GM10266 (cell line): Measurements from ENCODE around the gene ATM.
A peak's percentile ranks its signal among the peaks of the same experiment; 100 is the strongest.
"Not testable (repeated sequence)": the region's sequence is repeated elsewhere in the genome, so short reads cannot be mapped to it uniquely, and the experiment has no call there.

ENCODE experiments used
- DNase-seq: peaks from one replicate; pipeline ENCODE4 v3.0.0; 2012; ENCODE audit errors: extremely low spot score
- CTCF ChIP-seq: IDR thresholded peaks from 2 replicates; pipeline ENCODE4 v1.5.1; 2012; ENCODE audit warnings: mild to moderate bottlenecking, low read depth; ENCODE audit not compliant: control insufficient read depth, insufficient read depth; ENCODE audit errors: missing control alignments

Gene ATM

GRCh38 chr11:108286370-108286769 lies 63.5 kb downstream of the ATM start:
- TF ChIP-seq CTCF: no peak
- no peak for DNase-seq

GRCh38 chr11:108286956-108287355 lies 64.1 kb downstream of the ATM start:
- no peak for TF ChIP-seq CTCF
- DNase-seq: no peak

GRCh38 chr11:108289066-108289465 lies 66.2 kb downstream of the ATM start:
- DNase-seq: not testable (repeated sequence)

- no peak for TF ChIP-seq CTCF
- DNase-seq: no peak
These were observed 66.8 kb downstream of the ATM start for GRCh38 chr11:108289699-108290098.

- no peak for TF ChIP-seq CTCF
- DNase-seq: no peak
These were observed 70.4 kb downstream of the ATM start for GRCh38 chr11:108293229-108293628.

- DNase-seq: peak; percentile 13
- no peak for TF ChIP-seq CTCF
These were observed 79.4 kb downstream of the ATM start for GRCh38 chr11:108302121-108302785.

- TF ChIP-seq CTCF: no peak
- no peak for DNase-seq
These were observed 84.9 kb downstream of the ATM start for GRCh38 chr11:108307751-108308150.

- no peak for TF ChIP-seq CTCF
- no peak for DNase-seq
These were observed 90.6 kb downstream of the ATM start for GRCh38 chr11:108313444-108313843.
